Endothelial cell of coronary artery (primary cell): ENCODE measurements around the gene BORA. TPM values are rescaled to one million over a fixed set of nuclear protein-coding genes. Genes with fewer than 3 reads are reported as not detected.

Source experiments
- total RNA-seq: library from RNA; depleted of rRNA; stranded (reverse); fragments of >200 nt; gene quantifications from 2 replicates; pipeline ENCODE4 v1.2.3, GENCODE V29; 2014

Gene BORA
- total RNA-seq = 4.5 and 6.4 TPM in 2 replicates

GRCh38 chr13:72727417-72728289 lies at the start of gene BORA, which contains the start of gene MZT1:
BORA (plus strand) TSS chr13:72727923; CDS start chr13:72728941, 1,018 bp downstream.
MZT1 (minus strand) TSS chr13:72727629; CDS start chr13:72727602, 27 bp downstream.

GRCh38 chr13:72781451-72782439 lies 54.0 kb downstream of the BORA start, which contains the start of the genes DIS3 and PIBF1:
DIS3 (minus strand) TSS chr13:72781900; CDS start chr13:72781832, 68 bp downstream.
PIBF1 (plus strand) TSS chr13:72782133; CDS start chr13:72783470, 1,337 bp downstream.

Other genes starting within 250 kb of the BORA start
- 10.2 and 16.4 TPM in 2 replicates for gene MZT1, start 294 bp upstream of the BORA start, total RNA-seq
- 38.7 and 41.9 TPM in 2 replicates for gene DIS3, start 54.0 kb downstream of the BORA start, total RNA-seq
- 25.0 and 25.9 TPM in 2 replicates for gene PIBF1, start 54.2 kb downstream of the BORA start, total RNA-seq